Epithelial cell of proximal tubule (primary cell): ENCODE measurements around the gene HOXC9. TPM values are rescaled to one million over a fixed set of nuclear protein-coding genes. Genes with fewer than 3 reads are reported as not detected.

Experiments used
- DNase-seq: peaks from one replicate; pipeline ENCODE4 v3.0.0-alpha.2; 2011; ENCODE audit warnings: low read depth
- H3K4me3 ChIP-seq: 2 replicates; pipeline ENCODE4 v1.5.1; 2011; ENCODE audit warnings: low read depth, mild to moderate bottlenecking, low read length
- total RNA-seq: library from RNA; depleted of rRNA; stranded (reverse); fragments of >200 nt; gene quantifications from 2 replicates; pipeline ENCODE4 v1.2.3, GENCODE V29; 2015
- TF ChIP-seq, protein P1 (sequence below): conservative IDR thresholded peaks from 2 replicates; pipeline ENCODE4 v1.5.1; 2012; ENCODE audit warnings: low read depth, mild to moderate bottlenecking, low read length

Gene HOXC9
- total RNA-seq, 1 donor from 2014 or later, result 11.0 TPM

DNA sequence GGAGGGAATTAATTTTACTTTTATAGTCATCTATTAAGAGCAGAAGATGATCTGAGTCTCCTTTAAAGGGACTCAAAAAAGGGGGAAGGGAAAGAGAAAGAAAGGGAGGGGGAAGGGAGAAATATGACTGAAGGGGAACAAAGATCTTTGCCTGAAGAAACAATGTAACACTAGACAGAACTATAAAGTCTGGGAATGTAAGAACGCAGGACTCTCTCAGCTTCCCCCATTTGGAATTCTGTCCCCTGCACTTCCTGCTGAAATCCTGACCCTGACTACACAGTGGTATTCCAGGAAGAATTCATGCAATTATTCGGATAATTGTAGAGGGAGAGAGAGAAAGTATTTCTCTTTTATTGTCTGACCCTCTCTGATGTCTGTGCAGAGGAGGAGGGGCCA lies 35.6 kb upstream of the HOXC9 start:
- no peak for DNase-seq
- H3K4me3 ChIP-seq, result no peak overlapping the region
- TF ChIP-seq, protein P1, sequence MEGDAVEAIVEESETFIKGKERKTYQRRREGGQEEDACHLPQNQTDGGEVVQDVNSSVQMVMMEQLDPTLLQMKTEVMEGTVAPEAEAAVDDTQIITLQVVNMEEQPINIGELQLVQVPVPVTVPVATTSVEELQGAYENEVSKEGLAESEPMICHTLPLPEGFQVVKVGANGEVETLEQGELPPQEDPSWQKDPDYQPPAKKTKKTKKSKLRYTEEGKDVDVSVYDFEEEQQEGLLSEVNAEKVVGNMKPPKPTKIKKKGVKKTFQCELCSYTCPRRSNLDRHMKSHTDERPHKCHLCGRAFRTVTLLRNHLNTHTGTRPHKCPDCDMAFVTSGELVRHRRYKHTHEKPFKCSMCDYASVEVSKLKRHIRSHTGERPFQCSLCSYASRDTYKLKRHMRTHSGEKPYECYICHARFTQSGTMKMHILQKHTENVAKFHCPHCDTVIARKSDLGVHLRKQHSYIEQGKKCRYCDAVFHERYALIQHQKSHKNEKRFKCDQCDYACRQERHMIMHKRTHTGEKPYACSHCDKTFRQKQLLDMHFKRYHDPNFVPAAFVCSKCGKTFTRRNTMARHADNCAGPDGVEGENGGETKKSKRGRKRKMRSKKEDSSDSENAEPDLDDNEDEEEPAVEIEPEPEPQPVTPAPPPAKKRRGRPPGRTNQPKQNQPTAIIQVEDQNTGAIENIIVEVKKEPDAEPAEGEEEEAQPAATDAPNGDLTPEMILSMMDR, result no peak

DNA sequence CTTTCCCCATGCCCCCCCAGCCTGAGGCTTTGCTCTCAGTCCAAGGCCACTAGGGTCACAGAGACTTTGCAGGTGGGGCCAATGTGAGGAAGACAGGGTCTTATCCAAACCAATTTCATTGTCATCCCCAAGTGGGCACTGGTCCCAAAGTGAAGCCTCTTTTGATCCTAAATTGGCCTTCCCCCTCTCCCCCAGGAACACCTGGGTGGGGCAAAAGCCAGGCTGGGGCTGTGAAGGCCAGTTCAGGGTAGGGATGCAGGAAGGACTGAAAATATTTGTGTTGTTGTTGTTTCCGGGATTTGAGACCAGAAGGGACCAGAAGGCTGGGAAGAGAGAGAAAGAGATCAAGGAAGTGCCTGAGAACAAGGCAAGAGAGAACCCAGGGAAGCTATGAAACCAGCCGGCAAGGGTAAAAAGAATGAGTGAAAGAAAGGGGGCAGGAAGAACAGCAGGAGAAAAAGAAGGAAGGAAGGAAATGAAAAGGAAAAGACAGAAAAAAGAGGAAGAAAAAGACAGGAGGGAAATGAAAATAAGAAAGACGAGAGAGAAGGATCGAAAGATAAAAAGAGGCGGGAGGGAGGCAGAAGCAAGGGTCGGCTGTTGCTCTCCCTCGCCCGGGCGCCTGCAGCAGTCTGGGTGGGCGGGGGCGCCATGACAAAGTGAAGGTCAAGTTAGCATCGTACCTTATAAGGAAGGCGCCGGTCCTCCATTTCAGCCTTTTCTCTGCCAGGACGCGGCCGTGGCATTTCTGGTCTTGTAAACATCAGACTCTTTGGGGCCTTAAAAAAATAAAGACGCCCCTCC lies 34.5 kb upstream of the HOXC9 start:
- no peak overlapping the region for H3K4me3 ChIP-seq
- TF ChIP-seq, protein P1, result no peak

DNA sequence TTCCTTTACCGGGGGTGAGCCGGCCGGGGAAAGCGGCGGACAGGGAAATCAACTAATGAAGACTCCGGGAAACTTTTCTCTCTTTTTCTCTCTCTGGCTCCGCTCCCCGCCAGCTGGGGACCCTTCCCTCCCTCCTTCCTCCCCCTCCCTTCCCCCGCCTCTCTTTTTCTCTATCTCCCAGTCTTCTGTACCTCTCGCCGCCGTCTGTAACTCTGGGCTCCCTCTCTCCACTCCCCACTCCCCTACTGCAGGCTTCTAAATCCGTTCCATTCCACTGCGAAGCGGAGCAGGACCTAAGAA lies 33.9 kb upstream of the HOXC9 start:
- no peak for DNase-seq
- TF ChIP-seq, protein P1, result no peak
- H3K4me3 ChIP-seq, result no peak overlapping the region

More for the DNA sequence above, 34.5 kb upstream of the HOXC9 start:
- DNase-seq, result no peak

GRCh38 chr12:53966385-53967133 lies 33.4 kb upstream of the HOXC9 start:
- no peak for DNase-seq
- TF ChIP-seq, protein P1, result no peak
- H3K4me3 ChIP-seq, result no peak overlapping the region

DNA sequence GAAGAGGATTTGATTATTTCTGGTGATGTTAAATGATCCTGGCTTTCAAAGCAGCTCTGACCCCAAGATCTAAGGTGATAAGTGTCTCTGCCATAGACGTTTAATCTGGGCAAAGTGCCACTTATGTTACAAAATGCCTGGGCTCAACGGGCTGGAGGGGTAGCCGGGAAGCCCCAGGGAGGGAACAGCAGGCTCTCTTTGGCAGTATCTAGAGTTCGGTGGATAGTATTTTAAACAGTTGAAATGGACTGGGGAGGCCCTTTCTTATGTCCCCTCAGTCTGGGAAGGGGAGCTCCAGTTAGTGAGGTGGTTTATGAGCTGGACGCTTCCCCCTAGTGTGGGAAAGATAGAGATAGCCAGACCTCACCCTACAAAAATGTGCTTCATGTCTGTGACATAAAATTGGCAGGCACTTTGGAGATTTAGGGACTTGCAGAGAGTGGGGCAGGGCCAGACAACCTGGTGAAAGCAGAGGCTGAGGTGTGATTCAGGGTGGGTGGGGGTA lies 32.5 kb upstream of the HOXC9 start:
- no peak for DNase-seq
- H3K4me3 ChIP-seq, result no peak overlapping the region
- TF ChIP-seq, protein P1, result no peak

DNA sequence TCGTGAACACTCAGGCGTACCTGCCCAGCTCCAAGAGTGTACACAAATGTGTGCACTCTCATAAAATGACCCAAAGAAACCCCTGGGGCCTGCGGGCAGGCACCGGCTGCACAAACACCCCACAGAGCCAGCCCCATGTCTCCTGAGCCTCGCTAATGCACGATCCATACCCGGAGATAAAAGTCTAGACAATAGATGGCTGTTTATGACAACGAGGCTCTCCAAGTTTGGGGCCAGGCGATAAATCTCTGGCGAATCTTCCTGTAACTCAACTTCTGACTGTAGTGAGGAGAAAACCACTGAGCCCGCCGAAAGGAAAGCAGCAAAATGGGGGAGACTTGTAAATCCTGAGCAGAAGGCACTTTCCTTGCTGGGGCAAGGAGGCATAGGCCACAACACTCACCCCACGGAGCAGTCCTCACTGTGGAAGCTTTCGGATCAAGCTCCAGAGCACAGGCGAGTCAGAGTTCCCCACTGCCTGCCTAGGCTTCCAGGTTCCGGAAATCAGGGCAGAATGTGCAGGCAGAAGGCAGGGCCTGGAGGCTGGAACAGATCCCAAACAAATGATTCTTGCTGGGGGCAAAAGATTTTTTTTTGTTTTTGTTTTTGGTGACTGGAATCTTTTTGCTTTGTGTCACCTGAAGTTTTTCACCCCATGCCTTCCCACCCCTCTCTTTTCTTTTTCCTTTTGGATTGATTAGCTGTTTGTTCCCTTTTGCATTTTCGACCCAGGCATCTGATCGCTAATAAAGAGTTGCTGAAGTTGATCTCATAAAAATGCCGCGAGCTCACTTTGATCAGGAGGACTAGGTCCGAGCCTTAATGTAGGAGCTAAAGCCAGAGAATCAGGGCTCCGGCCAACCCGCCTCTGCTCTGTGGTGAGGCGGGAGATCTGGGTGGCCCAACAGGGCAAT lies 31.5 kb upstream of the HOXC9 start:
- TF ChIP-seq, protein P1, result no peak
- H3K4me3 ChIP-seq, result no peak overlapping the region
- DNase-seq, result no peak
